Measurements from ENCODE around the gene MIR17HG. TPM values are rescaled to one million over a fixed set of nuclear protein-coding genes. Genes with fewer than 3 reads are reported as not detected.

MIR17HG gene
- total RNA-seq: 32.5 and 32.8 TPM in 2 replicates

DNA sequence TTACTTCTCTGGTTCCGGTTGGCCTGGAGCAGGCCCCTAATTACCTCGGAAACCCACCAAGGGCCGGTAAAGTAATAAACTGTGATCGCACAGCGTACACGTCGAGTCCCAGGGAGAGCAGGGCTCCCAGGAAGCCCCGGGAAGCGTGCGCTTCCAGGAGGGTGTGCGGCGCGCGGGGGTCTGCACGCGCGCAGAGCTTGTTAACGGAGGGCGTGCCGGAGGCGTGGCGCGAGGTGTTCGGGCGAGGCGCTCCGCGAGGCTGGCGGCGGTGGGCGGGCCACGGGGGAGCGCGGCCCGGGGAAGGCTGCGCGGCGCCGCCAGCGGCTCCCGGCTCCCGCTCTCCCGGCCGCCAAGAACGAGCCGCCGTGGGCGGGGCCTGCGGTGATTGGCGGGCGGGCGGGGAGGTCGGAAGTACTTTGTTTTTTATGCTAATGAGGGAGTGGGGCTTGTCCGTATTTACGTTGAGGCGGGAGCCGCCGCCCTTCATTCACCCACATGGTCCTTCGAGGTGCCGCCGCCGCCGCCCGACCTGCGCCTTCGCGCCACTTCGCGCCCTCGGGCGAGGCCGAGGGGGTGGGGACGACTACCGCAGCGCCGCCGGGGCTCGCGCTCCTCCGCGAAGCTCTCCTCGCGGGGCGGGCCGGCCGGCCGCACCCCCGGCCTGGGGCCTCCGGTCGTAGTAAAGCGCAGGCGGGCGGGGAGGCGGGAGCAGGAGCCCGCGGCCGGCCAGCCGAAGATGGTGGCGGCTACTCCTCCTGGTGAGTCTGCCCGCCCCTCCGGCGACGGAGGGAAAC, at the start of gene MIR17HG:
MIR17HG (plus strand) TSS at position 486 of the 794 bp plus-strand sequence.
- Mint-ChIP-seq H3K27me3 (ENCODE audit: low read depth) (no peaks in the 10 kb centered on the region), H3K4me1 (ENCODE audit: low read depth) (peaks cover 37% of the 10 kb centered on the region), H3K9me3 (no peaks in the 10 kb centered on the region), H3K36me3 (ENCODE audit: low read depth) (peaks cover 35% of the 10 kb centered on the region), H3K4me3 (ENCODE audit: low read depth) (peak within 1 kb of the TSS; percentile 95), H3K27ac (peak within 1 kb of the TSS; percentile 96)
- DNase-seq (ENCODE audit: low spot score): peak; percentile 88
- intact Hi-C loops (cut with micrococcal nuclease): loop anchor here (2.0 kb wide), 1 partner anchor 21 kb away; no protein-coding TSS in a partner anchor

DNA sequence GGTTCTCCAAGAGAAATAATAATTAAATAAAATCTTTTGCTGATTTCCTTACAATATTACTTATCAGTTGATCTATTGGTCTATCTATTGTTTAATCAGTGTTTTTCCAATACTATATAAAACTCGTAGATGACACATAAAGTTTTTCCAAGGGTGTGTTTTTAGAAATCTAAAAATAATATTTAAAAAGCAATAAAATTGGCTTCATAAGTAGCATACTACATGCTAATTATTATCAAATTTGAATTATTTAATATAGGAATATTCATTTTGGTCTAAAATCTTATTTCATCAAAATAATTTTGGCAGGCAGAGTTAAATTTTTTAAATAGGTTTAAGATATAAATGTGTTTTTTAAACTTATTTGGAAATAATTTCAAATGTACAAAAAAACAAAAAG, 49.4 kb upstream of the MIR17HG start:
- intact Hi-C loops (cut with micrococcal nuclease): no loop called here

DNA sequence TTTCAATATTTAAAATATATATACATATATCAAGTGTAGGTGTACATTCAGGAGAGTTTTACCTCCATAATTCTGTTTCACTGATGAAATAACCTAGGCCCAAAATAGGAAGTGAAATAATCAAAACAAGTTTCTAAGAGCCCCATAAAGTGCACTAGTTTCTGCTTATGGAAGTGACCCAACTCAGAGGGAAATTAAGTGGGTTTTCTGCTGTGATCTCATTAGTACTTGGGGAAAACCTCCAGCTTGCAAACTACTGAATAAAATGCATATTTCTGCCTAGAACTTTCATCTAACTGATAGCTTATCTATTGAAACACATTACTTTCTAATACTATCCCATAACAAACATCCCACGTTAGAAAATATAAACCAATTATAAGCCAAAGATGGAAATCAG, 45.4 kb upstream of the MIR17HG start:
- Mint-ChIP-seq H3K4me1 (ENCODE audit: low read depth) (no peaks in the 10 kb centered on the region), H3K9me3 (no peaks in the 10 kb centered on the region), H3K27ac (no peak overlapping the region), H3K36me3 (ENCODE audit: low read depth) (no peaks in the 10 kb centered on the region), H3K4me3 (ENCODE audit: low read depth) (no peak overlapping the region), H3K27me3 (ENCODE audit: low read depth) (peaks cover 5% of the 10 kb centered on the region)
- no peak for DNase-seq (ENCODE audit: low spot score)
- intact Hi-C loops (cut with micrococcal nuclease): no loop called here

More for the DNA sequence above, 49.4 kb upstream of the MIR17HG start:
- no peak overlapping the region for H3K4me3 Mint-ChIP-seq (ENCODE audit: low read depth)
- H3K9me3 Mint-ChIP-seq: no peaks in the 10 kb centered on the region
- no peaks in the 10 kb centered on the region for H3K36me3 Mint-ChIP-seq (ENCODE audit: low read depth)
- no peak overlapping the region for H3K27ac Mint-ChIP-seq
- no peak for DNase-seq (ENCODE audit: low spot score)
- peaks cover 6% of the 10 kb centered on the region for H3K27me3 Mint-ChIP-seq (ENCODE audit: low read depth)
- no peaks in the 10 kb centered on the region for H3K4me1 Mint-ChIP-seq (ENCODE audit: low read depth)

DNA sequence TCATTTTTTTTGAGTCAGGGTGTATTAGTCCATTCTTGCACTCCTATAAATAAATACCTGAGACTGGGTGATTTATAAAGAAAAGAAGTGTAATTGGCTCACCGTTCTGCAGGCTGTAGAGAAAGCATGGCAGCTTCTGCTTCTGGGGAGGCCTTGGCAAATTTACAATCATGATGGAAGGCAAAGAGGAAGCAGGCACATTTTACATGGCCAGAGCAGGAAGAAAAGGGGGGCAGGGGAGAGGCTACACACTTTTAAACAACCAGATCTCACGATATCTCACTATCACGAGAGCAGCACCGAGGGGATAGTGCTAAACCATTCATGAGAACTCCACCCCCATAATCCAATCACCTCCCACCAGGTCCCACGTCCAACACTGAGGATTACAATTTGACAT, 44.5 kb upstream of the MIR17HG start:
- no peaks in the 10 kb centered on the region for H3K9me3 Mint-ChIP-seq
- no peak overlapping the region for H3K4me3 Mint-ChIP-seq (ENCODE audit: low read depth)
- H3K36me3 Mint-ChIP-seq (ENCODE audit: low read depth): no peaks in the 10 kb centered on the region
- no peak for DNase-seq (ENCODE audit: low spot score)
- peaks cover 5% of the 10 kb centered on the region for H3K27me3 Mint-ChIP-seq (ENCODE audit: low read depth)
- intact Hi-C loops (cut with micrococcal nuclease): no loop called here
- H3K27ac Mint-ChIP-seq: no peak overlapping the region
- no peaks in the 10 kb centered on the region for H3K4me1 Mint-ChIP-seq (ENCODE audit: low read depth)

DNA sequence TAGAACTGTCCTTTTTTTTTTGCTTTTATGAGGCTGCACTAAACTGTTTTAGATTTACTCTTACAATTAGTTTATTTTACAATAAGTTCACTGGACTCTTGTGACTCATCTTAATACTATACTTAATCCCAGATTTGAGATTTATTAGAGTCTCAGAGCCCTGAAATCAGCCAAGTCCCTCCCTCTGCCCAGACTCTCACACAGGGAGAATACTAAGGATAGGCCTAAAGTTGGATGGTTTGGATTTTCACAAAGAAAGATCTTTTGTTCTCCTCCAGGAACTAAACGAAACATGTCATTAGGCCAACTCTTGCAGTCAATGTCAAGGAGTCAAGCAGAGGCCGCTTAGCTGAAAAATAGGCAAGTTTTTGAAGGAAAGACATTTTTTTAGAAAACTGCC, 42.7 kb upstream of the MIR17HG start:
- Mint-ChIP-seq H3K4me1 (ENCODE audit: low read depth) (no peaks in the 10 kb centered on the region), H3K27me3 (ENCODE audit: low read depth) (no peaks in the 10 kb centered on the region), H3K27ac (no peak overlapping the region), H3K4me3 (ENCODE audit: low read depth) (no peak overlapping the region), H3K36me3 (ENCODE audit: low read depth) (no peaks in the 10 kb centered on the region), H3K9me3 (no peaks in the 10 kb centered on the region)
- intact Hi-C loops (cut with micrococcal nuclease): no loop called here
- DNase-seq (ENCODE audit: low spot score): no peak

DNA sequence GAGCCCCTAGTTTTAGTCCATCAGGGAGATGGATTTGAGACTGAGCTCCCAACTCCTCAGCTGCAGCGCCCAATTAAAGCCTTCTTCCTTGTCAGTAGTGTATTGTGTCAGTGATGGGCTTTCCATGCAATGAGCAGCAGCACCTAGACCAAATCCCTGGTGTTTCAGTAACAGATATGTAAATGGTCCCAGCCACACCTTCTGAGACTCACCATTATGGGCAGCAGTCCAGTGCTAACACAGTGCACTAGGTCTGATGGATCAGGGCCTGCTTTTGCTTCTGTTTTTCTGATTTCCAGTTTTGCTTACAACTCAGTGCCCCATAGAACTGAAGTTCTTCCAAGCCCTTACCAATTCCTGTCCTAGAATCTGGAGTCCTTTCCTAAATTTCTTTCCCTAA, 41.8 kb upstream of the MIR17HG start:
- Mint-ChIP-seq H3K27me3 (ENCODE audit: low read depth) (no peaks in the 10 kb centered on the region), H3K4me3 (ENCODE audit: low read depth) (no peak overlapping the region), H3K36me3 (ENCODE audit: low read depth) (no peaks in the 10 kb centered on the region), H3K9me3 (no peaks in the 10 kb centered on the region), H3K4me1 (ENCODE audit: low read depth) (no peaks in the 10 kb centered on the region), H3K27ac (no peak overlapping the region)
- DNase-seq (ENCODE audit: low spot score): no peak
- intact Hi-C loops (cut with micrococcal nuclease): no loop called here

DNA sequence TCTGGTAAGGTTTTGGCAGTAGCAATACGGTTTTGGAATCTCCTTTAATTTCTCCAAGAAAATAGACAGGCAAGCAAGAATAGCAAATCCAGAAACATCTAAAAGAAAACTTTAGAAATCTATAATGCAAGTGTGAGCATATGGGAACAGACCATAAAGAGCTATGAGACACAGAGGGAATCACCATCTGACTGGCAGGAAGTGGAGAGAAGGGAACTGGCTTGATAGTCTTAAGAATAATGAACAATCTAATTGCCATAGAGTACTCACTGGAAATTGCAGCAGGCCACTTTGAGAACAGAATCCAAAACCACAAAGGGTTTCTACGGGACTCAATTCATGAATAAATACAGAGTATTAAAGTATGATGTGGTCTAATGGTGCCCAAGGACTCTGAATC, 39.6 kb upstream of the MIR17HG start:
- Mint-ChIP-seq H3K9me3 (no peaks in the 10 kb centered on the region), H3K4me1 (ENCODE audit: low read depth) (peaks cover 4% of the 10 kb centered on the region), H3K4me3 (ENCODE audit: low read depth) (no peak overlapping the region), H3K27ac (no peak overlapping the region), H3K27me3 (ENCODE audit: low read depth) (no peaks in the 10 kb centered on the region), H3K36me3 (ENCODE audit: low read depth) (no peaks in the 10 kb centered on the region)
- intact Hi-C loops (cut with micrococcal nuclease): no loop called here
- no peak for DNase-seq (ENCODE audit: low spot score)

DNA sequence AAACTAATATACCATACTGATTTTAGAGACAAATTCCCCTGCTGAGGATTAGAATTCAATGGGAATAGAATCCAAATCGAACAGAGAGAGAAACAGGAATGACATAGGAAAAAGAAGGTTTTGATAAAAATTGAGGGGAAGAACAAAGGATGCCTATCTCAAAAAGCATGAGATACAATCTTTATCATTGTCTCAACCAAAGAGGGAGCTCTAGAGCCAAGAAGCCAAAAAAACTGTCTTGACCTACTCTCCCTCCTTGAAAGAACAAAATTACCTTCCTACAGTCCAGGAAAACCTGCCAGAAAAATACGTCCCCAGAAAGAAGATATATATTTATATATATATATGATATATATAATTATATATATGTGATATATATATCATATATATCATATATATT, 39.2 kb upstream of the MIR17HG start:
- no peaks in the 10 kb centered on the region for H3K9me3 Mint-ChIP-seq
- H3K4me1 Mint-ChIP-seq (ENCODE audit: low read depth): peaks cover 7% of the 10 kb centered on the region
- intact Hi-C loops (cut with micrococcal nuclease): no loop called here
- peaks cover under 1% of the 10 kb centered on the region for H3K27me3 Mint-ChIP-seq (ENCODE audit: low read depth)
- H3K27ac Mint-ChIP-seq: no peak overlapping the region
- no peak overlapping the region for H3K4me3 Mint-ChIP-seq (ENCODE audit: low read depth)
- H3K36me3 Mint-ChIP-seq (ENCODE audit: low read depth): no peaks in the 10 kb centered on the region
- DNase-seq (ENCODE audit: low spot score): no peak

DNA sequence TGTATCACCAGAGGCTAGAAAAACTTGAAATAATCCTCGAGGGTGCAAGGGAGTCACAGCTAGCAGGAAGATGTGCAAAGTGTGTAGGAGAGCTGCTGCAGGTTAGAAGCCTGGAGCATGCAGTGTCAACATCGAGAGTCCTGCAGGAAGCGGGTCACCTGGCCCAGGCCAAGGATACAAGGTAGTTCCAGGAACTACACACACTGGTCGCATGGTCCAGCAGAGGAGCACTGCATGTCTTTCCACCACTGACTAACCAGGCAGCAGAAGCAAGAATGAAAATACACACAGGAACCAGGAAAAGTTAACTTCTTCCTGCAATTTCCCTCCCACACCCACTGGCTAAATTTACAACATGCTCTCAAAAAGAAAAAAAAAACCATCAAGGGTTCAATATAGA, 36.0 kb upstream of the MIR17HG start:
- Mint-ChIP-seq H3K27ac (no peak overlapping the region), H3K36me3 (ENCODE audit: low read depth) (no peaks in the 10 kb centered on the region), H3K4me1 (ENCODE audit: low read depth) (peaks cover 9% of the 10 kb centered on the region), H3K9me3 (no peaks in the 10 kb centered on the region), H3K4me3 (ENCODE audit: low read depth) (no peak overlapping the region), H3K27me3 (ENCODE audit: low read depth) (peaks cover 6% of the 10 kb centered on the region)
- no peak for DNase-seq (ENCODE audit: low spot score)
- intact Hi-C loops (cut with micrococcal nuclease): loop anchor here (10.0 kb wide), 1 partner anchor 413 kb away; no protein-coding TSS in a partner anchor

DNA sequence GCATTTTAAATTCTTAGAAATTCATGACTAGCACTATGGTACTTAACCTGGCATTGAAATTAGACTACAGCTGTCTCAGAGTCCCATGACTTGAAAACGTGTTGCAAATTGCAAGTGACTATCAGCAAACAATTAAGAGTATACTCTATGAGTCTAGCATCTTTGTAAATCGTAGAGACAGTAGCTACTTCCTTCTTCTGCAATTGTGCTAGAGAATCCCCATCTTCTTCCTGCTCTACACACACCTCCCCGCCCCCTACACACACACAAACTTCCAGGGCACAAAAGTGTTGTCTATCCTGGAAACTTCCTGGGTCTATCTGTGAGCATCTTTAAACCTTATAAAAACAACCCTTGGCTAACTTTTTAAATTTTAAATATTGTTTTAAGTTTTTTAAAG, 35.2 kb upstream of the MIR17HG start:
- Mint-ChIP-seq H3K27ac (no peak overlapping the region), H3K36me3 (ENCODE audit: low read depth) (no peaks in the 10 kb centered on the region)
- intact Hi-C loops (cut with micrococcal nuclease): loop anchor here (10.0 kb wide), 1 partner anchor 412 kb away; no protein-coding TSS in a partner anchor

DNA sequence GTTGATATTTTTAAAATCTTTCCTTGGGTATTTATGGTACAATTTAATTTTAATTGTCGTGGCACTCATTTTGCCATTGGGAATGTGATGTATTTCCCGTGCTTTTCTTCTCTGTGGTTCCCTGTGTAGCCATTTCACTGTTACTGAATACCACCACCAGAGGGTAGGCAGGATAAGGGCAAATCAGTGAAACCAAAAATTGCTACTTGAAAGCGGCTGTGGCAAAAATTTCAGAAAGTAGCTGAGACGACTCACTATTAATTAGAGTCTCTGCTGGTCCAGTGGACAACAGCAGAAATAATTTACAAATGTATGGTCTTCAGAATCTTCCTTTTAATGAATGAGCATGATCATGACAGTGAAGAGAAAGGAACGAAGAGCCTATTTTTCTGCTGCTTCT, 34.4 kb upstream of the MIR17HG start:
- no peaks in the 10 kb centered on the region for H3K9me3 Mint-ChIP-seq
- peaks cover 14% of the 10 kb centered on the region for H3K27me3 Mint-ChIP-seq (ENCODE audit: low read depth)
- intact Hi-C loops (cut with micrococcal nuclease): loop anchor here (1.0 to 10.0 kb wide), 3 partner anchors 33 to 412 kb away; no protein-coding TSS in a partner anchor
- no peak overlapping the region for H3K27ac Mint-ChIP-seq
- H3K36me3 Mint-ChIP-seq (ENCODE audit: low read depth): no peaks in the 10 kb centered on the region
- DNase-seq (ENCODE audit: low spot score): no peak
- H3K4me1 Mint-ChIP-seq (ENCODE audit: low read depth): peaks cover 9% of the 10 kb centered on the region
- H3K4me3 Mint-ChIP-seq (ENCODE audit: low read depth): no peak overlapping the region

More for the DNA sequence above, 35.2 kb upstream of the MIR17HG start:
- Mint-ChIP-seq H3K27me3 (ENCODE audit: low read depth) (peaks cover 14% of the 10 kb centered on the region), H3K9me3 (no peaks in the 10 kb centered on the region), H3K4me1 (ENCODE audit: low read depth) (peaks cover 9% of the 10 kb centered on the region), H3K4me3 (ENCODE audit: low read depth) (no peak overlapping the region)
- DNase-seq (ENCODE audit: low spot score): no peak

DNA sequence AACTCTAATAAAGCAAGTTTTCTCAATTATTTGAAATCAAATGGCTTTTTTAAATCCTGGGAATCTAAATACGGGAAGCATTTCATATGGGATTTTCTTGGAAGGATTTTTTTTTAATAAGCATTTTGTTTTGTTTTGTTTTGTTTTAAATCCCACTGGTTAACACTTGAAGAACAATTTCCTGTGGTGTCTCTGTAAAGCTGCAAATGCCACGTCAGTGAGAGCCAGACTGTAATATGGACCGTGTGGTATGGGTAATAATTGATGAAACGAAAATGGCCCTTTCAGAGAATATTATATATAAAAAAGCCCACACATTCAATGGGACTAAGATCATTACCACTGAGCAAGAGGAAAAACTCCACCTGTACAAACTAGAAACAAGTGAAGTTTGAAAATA, 33.9 kb upstream of the MIR17HG start:
- peaks cover 14% of the 10 kb centered on the region for H3K27me3 Mint-ChIP-seq (ENCODE audit: low read depth)
- no peak overlapping the region for H3K27ac Mint-ChIP-seq
- peaks cover 9% of the 10 kb centered on the region for H3K4me1 Mint-ChIP-seq (ENCODE audit: low read depth)
- H3K4me3 Mint-ChIP-seq (ENCODE audit: low read depth): no peak overlapping the region
- no peaks in the 10 kb centered on the region for H3K9me3 Mint-ChIP-seq
- no peaks in the 10 kb centered on the region for H3K36me3 Mint-ChIP-seq (ENCODE audit: low read depth)
- intact Hi-C loops (cut with micrococcal nuclease): loop anchor here (1.0 to 10.0 kb wide), 3 partner anchors 33 to 411 kb away; no protein-coding TSS in a partner anchor
- DNase-seq (ENCODE audit: low spot score): no peak

DNA sequence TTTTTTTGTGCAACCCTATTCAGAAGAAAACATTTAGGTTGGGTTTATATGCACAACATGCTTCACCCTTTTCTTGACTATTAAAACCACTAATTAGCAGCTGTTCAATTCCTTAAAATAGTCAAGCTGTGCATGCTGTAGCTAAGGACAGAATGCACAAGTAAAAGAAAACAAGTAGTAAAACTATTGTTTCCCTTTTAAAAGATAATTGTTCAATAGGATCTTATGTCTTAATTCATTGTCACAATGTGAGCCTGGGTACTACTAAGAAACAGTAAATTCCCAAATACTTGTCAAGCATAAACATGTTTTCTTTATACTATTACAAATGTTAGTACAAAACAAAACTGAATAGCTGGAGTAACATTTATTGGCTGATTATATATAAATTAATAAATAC, 32.6 kb upstream of the MIR17HG start:
- intact Hi-C loops (cut with micrococcal nuclease): loop anchor here (10.0 kb wide), 1 partner anchor 410 kb away; no protein-coding TSS in a partner anchor
- no peak overlapping the region for H3K27ac Mint-ChIP-seq

More for the DNA sequence above, 32.6 kb upstream of the MIR17HG start:
- peaks cover 14% of the 10 kb centered on the region for H3K27me3 Mint-ChIP-seq (ENCODE audit: low read depth)
- DNase-seq (ENCODE audit: low spot score): no peak
- no peaks in the 10 kb centered on the region for H3K9me3 Mint-ChIP-seq
- peaks cover 9% of the 10 kb centered on the region for H3K4me1 Mint-ChIP-seq (ENCODE audit: low read depth)
- H3K4me3 Mint-ChIP-seq (ENCODE audit: low read depth): no peak overlapping the region
- no peaks in the 10 kb centered on the region for H3K36me3 Mint-ChIP-seq (ENCODE audit: low read depth)

Data from activated T-helper 2 cell treated with anti-CD3 and anti-CD28 coated beads, Interferon-gamma antibody, Interleukin-2, Interleukin-4, amounts not matched to agents 10 μg/mL and 5 μg/mL and 100 μg/mL, durations not matched to agents 14 hours and 24 hours and 36 hours (primary cell).